CD4-positive, alpha-beta T cell (primary cell): Measurements from ENCODE around the gene IL11. TPM values are rescaled to one million over a fixed set of nuclear protein-coding genes. Genes with fewer than 3 reads are reported as not detected.

Source experiments
- ATAC-seq: fragments of 200-7000 bp; cut with Tn5 transposase; one replicate; pipeline ENCODE4 v1.10.0; 2022; ENCODE audit warnings: mild to moderate bottlenecking; ENCODE audit not compliant: poor library complexity
- CTCF ChIA-PET: fragments of 350-600 bp; sonication (Branson Sonifier 250); formaldehyde crosslinking; loops from one replicate; lab custom pipeline; 2021; ENCODE audit warnings: antibody characterized with exemption, inconsistent platforms; lab: Charles Lee
- POLR2A ChIA-PET: fragments of 350-600 bp; sonication (Branson Sonifier 250); formaldehyde crosslinking; loops from one replicate; lab custom pipeline; 2021; ENCODE audit warnings: antibody characterized with exemption, inconsistent platforms; lab: Charles Lee
- DNase-seq, 14 experiments: peaks; one replicate each; pipeline ENCODE4 v3.0.0-alpha.2; 2013 to 2020; ENCODE audit warnings: mixed read lengths in 2 of 14
- H3K27ac ChIP-seq, 2 donors: one replicate each; pipeline versions ENCODE4 v1.5.1 to v1.7.0; 2013; ENCODE audit warnings: low read length in 2 of 2, low read depth in 1 of 2, mild to moderate bottlenecking in 1 of 2
- H3K27me3 ChIP-seq, 2 experiments: 1 replicate in 1 of 2; 2 replicates in 1 of 2; pipeline versions ENCODE4 v1.6.1 to v1.7.0; 2013; ENCODE audit warnings: low read length in 2 of 2, control low read depth in 1 of 2, mild to moderate bottlenecking in 1 of 2, moderate library complexity in 1 of 2; ENCODE audit not compliant: insufficient read depth in 2 of 2, control insufficient read depth in 1 of 2
- H3K36me3 ChIP-seq: one replicate; pipeline ENCODE4 v1.6.1; 2013; ENCODE audit warnings: low read length, control low read depth; ENCODE audit not compliant: insufficient read depth
- H3K4me1 ChIP-seq: one replicate; pipeline ENCODE4 v1.6.1; 2013; ENCODE audit warnings: low read length, control low read depth; ENCODE audit not compliant: insufficient read depth
- H3K4me3 ChIP-seq: one replicate; pipeline ENCODE4 v1.5.1; 2013; ENCODE audit warnings: mild to moderate bottlenecking, low read length, moderate library complexity
- H3K9me3 ChIP-seq, 2 experiments: 1 replicate in 1 of 2; 2 replicates in 1 of 2; pipeline versions ENCODE4 v1.6.1 to v1.7.0; 2013; ENCODE audit warnings: low read length in 2 of 2, mild to moderate bottlenecking in 2 of 2, control low read depth in 1 of 2, moderate library complexity in 1 of 2; ENCODE audit not compliant: control insufficient read depth in 1 of 2, insufficient read depth in 1 of 2
- H3K27ac Mint-ChIP-seq: one replicate; pipeline ENCODE4 v1.8.0; 2020; ENCODE audit warnings: mixed read lengths
- H3K27me3 Mint-ChIP-seq: one replicate; pipeline ENCODE4 v1.8.0; 2021; ENCODE audit warnings: mixed read lengths
- H3K36me3 Mint-ChIP-seq: one replicate; pipeline ENCODE4 v1.8.0; 2021; ENCODE audit warnings: low read depth, mixed read lengths
- H3K4me1 Mint-ChIP-seq: one replicate; pipeline ENCODE4 v1.8.0; 2021; ENCODE audit warnings: low read depth, mixed read lengths
- H3K4me3 Mint-ChIP-seq: one replicate; pipeline ENCODE4 v1.8.0; 2020; ENCODE audit warnings: mild to moderate bottlenecking, mixed read lengths
- H3K9me3 Mint-ChIP-seq: one replicate; pipeline ENCODE4 v1.8.0; 2020; ENCODE audit warnings: mixed read lengths
- CTCF ChIP-seq: fragments of 200-600 bp; IDR thresholded peaks from one replicate; pipeline ENCODE4 v1.8.0; 2022; ENCODE audit warnings: antibody characterized with exemption, mild to moderate bottlenecking
- intact Hi-C, 2 experiments: fragments of 100-400 bp; cut with DNase I in 1 of 2; cut with micrococcal nuclease in 1 of 2; formaldehyde crosslinking; loops; one replicate each; pipeline versions ENCODE4 v1.15.1 to v1.9.0; 2023 to 2025; cut with DNase I, micrococcal nuclease
- total RNA-seq, 174 experiments: library from RNA in 2 of 174; stranded (reverse) in 2 of 174; gene quantifications; one replicate each; pipeline ENCODE4 v1.2.3 and lab custom pipeline; 2021 to 2026

IL11 gene
- total RNA-seq, 2 experiments from 2014 or later, result 0.22 to 0.92 TPM

GRCh38 chr19:55400281-55401087 is 30.2 kb upstream of the IL11 start:
- no peak for ATAC-seq

DNA sequence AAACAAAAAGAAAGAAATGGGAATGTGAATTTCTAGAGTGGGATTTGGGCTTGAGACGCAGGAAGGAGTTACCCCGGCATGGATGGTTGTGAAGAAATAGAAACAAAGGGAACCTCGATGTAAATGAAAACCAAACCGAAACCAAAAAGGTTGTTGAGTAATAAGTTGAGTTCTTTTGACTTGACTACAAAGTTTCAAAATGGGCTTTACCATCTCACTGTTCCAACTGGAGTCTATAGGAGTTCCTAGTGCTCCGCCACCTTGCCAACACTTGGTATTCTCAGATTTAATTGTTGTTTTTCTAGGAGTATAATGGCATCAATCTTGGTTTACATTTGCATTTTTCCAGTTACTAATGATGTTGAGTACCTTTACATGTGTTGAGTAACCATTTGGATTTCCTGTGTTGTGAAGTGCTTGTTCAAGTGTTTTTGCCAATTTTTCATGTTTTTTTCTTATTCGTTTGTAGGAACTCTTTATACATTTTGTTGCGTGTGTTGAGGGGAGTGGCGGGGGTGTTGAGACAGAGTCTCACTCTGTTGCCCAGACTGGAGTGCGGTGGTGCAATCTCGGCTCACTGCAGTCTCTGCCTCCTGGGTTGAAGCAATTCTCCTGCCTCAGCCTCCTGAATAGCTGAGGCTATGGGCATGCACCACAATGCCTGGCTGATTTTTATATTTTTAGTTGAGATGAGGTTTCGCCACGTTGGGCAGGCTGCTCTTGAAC is 28.1 kb upstream of the IL11 start:
- H3K4me3 ChIP-seq, result no peak overlapping the region
- Mint-ChIP-seq H3K9me3 (no peaks in the 10 kb centered on the region), H3K27me3 (no peaks in the 10 kb centered on the region), H3K36me3 (peaks cover 37% of the 10 kb centered on the region), H3K27ac (peak overlapping the region; percentile 33), H3K4me1 (peaks cover 8% of the 10 kb centered on the region), H3K4me3 (peak overlapping the region; percentile 4)
- POLR2A ChIA-PET, result interaction anchor here (0.8 to 2.7 kb wide), 3 partner anchors 9 to 11 kb away, joined by 3 to 10 read pairs (median 8); partner anchors contain the start of genes RPL28 and UBE2S
- no peak for DNase-seq
- intact Hi-C loops, result no loop called here
- no peaks in the 10 kb centered on the region for H3K9me3 ChIP-seq
- H3K27me3 ChIP-seq, result no peaks in the 10 kb centered on the region
- H3K27ac ChIP-seq, result no peak overlapping the region
- CTCF ChIA-PET, result no interaction called here
- peaks cover 5% of the 10 kb centered on the region for H3K4me1 ChIP-seq
- TF ChIP-seq CTCF, result no peak
- ATAC-seq, result no peak
- H3K36me3 ChIP-seq, result peaks cover 25% of the 10 kb centered on the region

More at GRCh38 chr19:55400281-55401087, 30.2 kb upstream of the IL11 start:
- no peaks in the 10 kb centered on the region for H3K27me3 Mint-ChIP-seq
- no peak overlapping the region for H3K27ac Mint-ChIP-seq
- H3K4me1 Mint-ChIP-seq, result peaks cover 11% of the 10 kb centered on the region
- intact Hi-C loops, result loop anchor here in 1 of 2 experiments (10.0 kb wide), 2 partner anchors 204 to 234 kb away; partner anchors contain the start of genes ZNF524 and ZNF865
- CTCF ChIA-PET, result no interaction called here
- peaks cover 52% of the 10 kb centered on the region for H3K36me3 Mint-ChIP-seq
- no peaks in the 10 kb centered on the region for H3K27me3 ChIP-seq
- no peaks in the 10 kb centered on the region for H3K9me3 Mint-ChIP-seq
- H3K27ac ChIP-seq, result no peak overlapping the region
- no peak overlapping the region for H3K4me3 Mint-ChIP-seq
- H3K4me1 ChIP-seq, result peaks cover 9% of the 10 kb centered on the region
- H3K36me3 ChIP-seq, result peaks cover 37% of the 10 kb centered on the region
- POLR2A ChIA-PET, result interaction anchor here (0.8 to 2.7 kb wide), 4 partner anchors 11 to 205 kb away, joined by 3 to 10 read pairs (median 5); partner anchors contain the start of genes RPL28 and TMEM238
- no peak for DNase-seq
- no peak overlapping the region for H3K4me3 ChIP-seq
- no peak for TF ChIP-seq CTCF
- H3K9me3 ChIP-seq, result no peaks in the 10 kb centered on the region

DNA sequence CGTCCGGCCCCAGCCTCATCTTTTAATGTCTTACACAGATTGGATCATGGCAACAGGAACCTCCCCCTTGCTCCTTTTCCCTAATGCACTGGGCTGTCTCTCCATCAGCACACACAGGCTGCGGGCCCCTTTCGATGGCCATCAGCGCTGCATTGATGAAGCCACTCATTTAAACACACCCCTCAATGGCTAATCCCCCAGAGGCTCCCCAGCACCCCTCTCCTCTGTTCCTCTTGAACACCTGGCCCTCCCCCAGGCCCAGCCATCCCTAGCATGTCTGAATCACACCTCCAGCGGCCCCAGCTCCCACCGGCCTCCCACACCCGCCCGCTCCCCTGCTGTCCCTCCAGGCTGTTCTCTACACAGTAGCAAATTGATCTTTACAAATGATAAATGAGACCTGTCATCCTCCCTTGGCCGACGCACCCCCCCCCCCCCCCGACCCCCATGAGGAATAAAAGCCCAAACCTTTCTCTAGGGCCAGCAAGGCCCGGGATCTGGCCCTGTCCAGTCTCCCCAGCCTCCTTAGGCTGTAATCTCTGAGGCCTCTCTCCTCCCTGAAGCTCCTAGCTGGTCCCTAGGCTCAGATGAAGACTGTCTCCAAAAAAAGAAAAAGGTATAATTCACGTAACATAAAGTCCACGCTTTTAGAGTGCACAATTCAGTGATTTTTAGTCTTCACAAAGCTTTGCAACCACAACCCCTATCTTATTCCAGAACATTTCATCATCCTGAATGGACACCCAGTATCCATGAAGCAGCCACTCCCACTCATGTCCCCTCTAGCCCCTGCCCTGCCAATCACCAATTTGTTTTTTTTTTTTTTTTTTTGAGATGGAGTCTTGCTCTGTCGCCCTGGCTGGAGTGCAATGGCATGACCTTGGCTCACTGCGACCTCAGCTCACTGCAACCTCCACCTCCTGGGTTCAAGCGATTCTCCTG is 22.8 kb upstream of the IL11 start:
- Mint-ChIP-seq H3K9me3 (no peaks in the 10 kb centered on the region), H3K27ac (peak overlapping the region; percentile 49), H3K36me3 (peaks cover 44% of the 10 kb centered on the region), H3K4me1 (peaks cover 30% of the 10 kb centered on the region), H3K4me3 (no peak overlapping the region), H3K27me3 (no peaks in the 10 kb centered on the region)
- intact Hi-C loops, result no loop called here
- no peaks in the 10 kb centered on the region for H3K9me3 ChIP-seq
- no peaks in the 10 kb centered on the region for H3K27me3 ChIP-seq
- DNase-seq (peak in 1 of 14 experiments; percentile 1), ATAC-seq (no peak)
- no peak overlapping the region for H3K27ac ChIP-seq
- CTCF ChIA-PET, result no interaction called here
- peaks cover 37% of the 10 kb centered on the region for H3K36me3 ChIP-seq
- POLR2A ChIA-PET, result interaction anchor here (1.5 kb wide), 1 partner anchor 14 kb away, joined by 3 read pairs; no protein-coding TSS in a partner anchor
- no peak for TF ChIP-seq CTCF
- no peak overlapping the region for H3K4me3 ChIP-seq
- peaks cover 31% of the 10 kb centered on the region for H3K4me1 ChIP-seq
